OCI-LY7 (cell line): Measurements from ENCODE around the gene NEK2.

Source experiments
- EZH2phosphoT487 ChIP-seq: fragments of 200-600 bp; sonication (generic); IDR thresholded peaks from 2 replicates; pipeline ENCODE4 v1.6.1; 2018; ENCODE audit warnings: low read depth, borderline replicate concordance, mild to moderate bottlenecking, mixed run types, antibody characterized with exemption, low read length, moderate library complexity, mixed read lengths
- TF ChIP-seq, protein P1 (sequence below): fragments of 200-600 bp; sonication (generic); conservative IDR thresholded peaks from 2 replicates; pipeline ENCODE4 v1.5.1; 2014; ENCODE audit warnings: mild to moderate bottlenecking, antibody characterized with exemption, low read length, moderate library complexity, mixed read lengths

DNA sequence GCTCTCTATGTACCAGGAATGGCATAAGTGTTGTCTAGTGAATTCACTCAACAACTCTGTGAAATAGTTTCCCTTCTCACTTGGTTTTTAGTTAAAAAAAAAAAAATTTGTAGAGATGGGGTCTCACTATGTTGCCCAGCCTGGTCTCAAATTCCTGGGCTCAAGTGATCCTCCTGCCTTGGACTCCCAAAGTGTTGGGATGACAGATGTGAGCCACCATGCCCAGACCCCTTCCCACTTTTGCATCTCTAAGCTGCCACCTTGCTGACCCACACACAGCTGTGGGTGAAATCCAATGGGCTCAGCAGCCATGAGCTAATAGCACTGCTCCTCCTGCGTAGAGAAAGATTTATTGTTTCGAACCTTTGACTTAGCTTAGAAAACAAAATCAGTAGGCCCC lies 33.5 kb downstream of the NEK2 start:
- TF ChIP-seq, protein P1, sequence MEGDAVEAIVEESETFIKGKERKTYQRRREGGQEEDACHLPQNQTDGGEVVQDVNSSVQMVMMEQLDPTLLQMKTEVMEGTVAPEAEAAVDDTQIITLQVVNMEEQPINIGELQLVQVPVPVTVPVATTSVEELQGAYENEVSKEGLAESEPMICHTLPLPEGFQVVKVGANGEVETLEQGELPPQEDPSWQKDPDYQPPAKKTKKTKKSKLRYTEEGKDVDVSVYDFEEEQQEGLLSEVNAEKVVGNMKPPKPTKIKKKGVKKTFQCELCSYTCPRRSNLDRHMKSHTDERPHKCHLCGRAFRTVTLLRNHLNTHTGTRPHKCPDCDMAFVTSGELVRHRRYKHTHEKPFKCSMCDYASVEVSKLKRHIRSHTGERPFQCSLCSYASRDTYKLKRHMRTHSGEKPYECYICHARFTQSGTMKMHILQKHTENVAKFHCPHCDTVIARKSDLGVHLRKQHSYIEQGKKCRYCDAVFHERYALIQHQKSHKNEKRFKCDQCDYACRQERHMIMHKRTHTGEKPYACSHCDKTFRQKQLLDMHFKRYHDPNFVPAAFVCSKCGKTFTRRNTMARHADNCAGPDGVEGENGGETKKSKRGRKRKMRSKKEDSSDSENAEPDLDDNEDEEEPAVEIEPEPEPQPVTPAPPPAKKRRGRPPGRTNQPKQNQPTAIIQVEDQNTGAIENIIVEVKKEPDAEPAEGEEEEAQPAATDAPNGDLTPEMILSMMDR, result no peak
- TF ChIP-seq EZH2phosphoT487, result no peak
